NCI-H2081 treated with DMSO at 0.1 percent for 48 hours (cell line): ENCODE data around the gene FOXP1.

ENCODE experiments used
- DNase-seq: peaks from one replicate; lab custom pipeline; 2025; lab: John Stamatoyannopoulos, UW

The FOXP1 gene

GRCh38 chr3:71127052-71127831, 456.3 kb downstream of the FOXP1 start:
- no peak for DNase-seq

GRCh38 chr3:71125738-71126137, 457.8 kb downstream of the FOXP1 start:
- DNase-seq: no peak

- DNase-seq: no peak
These were observed 459.5 kb downstream of the FOXP1 start for GRCh38 chr3:71124048-71124447.

- no peak for DNase-seq
These were observed 460.9 kb downstream of the FOXP1 start for GRCh38 chr3:71122641-71123040.

GRCh38 chr3:71121429-71122167, 461.9 kb downstream of the FOXP1 start:
- DNase-seq: no peak

- no peak for DNase-seq
These were observed 463.5 kb downstream of the FOXP1 start for GRCh38 chr3:71120012-71120411.

- no peak for DNase-seq
These were observed 464.4 kb downstream of the FOXP1 start for GRCh38 chr3:71119171-71119570.

GRCh38 chr3:71118436-71118835, 465.1 kb downstream of the FOXP1 start:
- no peak for DNase-seq

- no peak for DNase-seq
These were observed 465.8 kb downstream of the FOXP1 start for GRCh38 chr3:71117572-71118247.

GRCh38 chr3:71114610-71115009, 468.9 kb downstream of the FOXP1 start:
- no peak for DNase-seq

GRCh38 chr3:71112576-71112975, 471.0 kb downstream of the FOXP1 start:
- DNase-seq: no peak

- no peak for DNase-seq
These were observed 471.6 kb downstream of the FOXP1 start for GRCh38 chr3:71111784-71112440.

- DNase-seq: no peak
These were observed 472.9 kb downstream of the FOXP1 start for GRCh38 chr3:71110385-71111222.

- DNase-seq: no peak
These were observed 473.6 kb downstream of the FOXP1 start for GRCh38 chr3:71109977-71110285.

GRCh38 chr3:71109241-71109976, 474.1 kb downstream of the FOXP1 start:
- no peak for DNase-seq

GRCh38 chr3:71107926-71108325, 475.6 kb downstream of the FOXP1 start:
- no peak for DNase-seq

GRCh38 chr3:71104976-71105375, 478.6 kb downstream of the FOXP1 start:
- DNase-seq: no peak

- DNase-seq: no peak
These were observed 479.0 kb downstream of the FOXP1 start for GRCh38 chr3:71104556-71104955.

- no peak for DNase-seq
These were observed 479.4 kb downstream of the FOXP1 start for GRCh38 chr3:71104121-71104541.

GRCh38 chr3:71103430-71103921, 480.1 kb downstream of the FOXP1 start:
- peak; percentile 35 for DNase-seq
